Testis (tissue), 3 donors: ENCODE measurements around the gene BCO2. TPM values are rescaled to one million over a fixed set of nuclear protein-coding genes. Genes with fewer than 3 reads are reported as not detected.

Experiments
- DNase-seq: peaks from one replicate; pipeline ENCODE4 v3.0.0-alpha.2; 2019
- H3K27ac ChIP-seq, 2 donors: fragments of 200-600 bp; sonication (generic); one replicate each; pipeline ENCODE4 v1.5.1; 2019
- H3K27me3 ChIP-seq: fragments of 200-600 bp; sonication (generic); one replicate; pipeline ENCODE4 v1.5.1; 2019
- H3K36me3 ChIP-seq: fragments of 200-600 bp; sonication (generic); one replicate; pipeline ENCODE4 v1.5.1; 2017; ENCODE audit warnings: low read depth; ENCODE audit errors: missing control alignments
- H3K4me1 ChIP-seq: fragments of 200-600 bp; sonication (generic); one replicate; pipeline ENCODE4 v1.5.1; 2019
- H3K4me3 ChIP-seq, 2 donors: fragments of 200-600 bp; sonication (generic); one replicate each; pipeline ENCODE4 v1.5.1; 2017 to 2019
- H3K9me3 ChIP-seq: fragments of 200-600 bp; sonication (generic); one replicate; pipeline ENCODE4 v1.5.1; 2017
- POLR2A ChIP-seq: fragments of 450-650 bp; IDR thresholded peaks from one replicate; pipeline ENCODE4 v1.6.1; 2017; ENCODE audit warnings: antibody characterized with exemption, mild to moderate bottlenecking, moderate library complexity
- WGBS, 2 donors: methylation state at CpG; one replicate each; pipeline ENCODE4 v1.1.5; 2018; 5-methylcytosine and 5-hydroxymethylcytosine counted together
- intact Hi-C: fragments of 100-400 bp; cut with DNase I; formaldehyde crosslinking; loops from one replicate; pipeline ENCODE4 v1.15.1; 2023; ENCODE audit warnings: low total_unique reads
- polyA plus RNA-seq: library from polyadenylated mRNA; stranded (reverse); fragments of 350-450 nt; fragmentation: Illumina TruSeq; extraction: RNeasy Lipid Tissue Mini Kit (QIAGEN cat#74804); gene quantifications from one replicate; pipeline ENCODE4 v1.2.3, GENCODE V29; 2014; ENCODE audit warnings: low read depth, low replicate concordance; ENCODE audit not compliant: insufficient read depth
- total RNA-seq, 2 donors: library from RNA; depleted of rRNA; stranded (reverse); fragments of >200 nt; gene quantifications; one replicate each; pipeline ENCODE4 v1.2.3, GENCODE V29; 2016
- TF ChIP-seq, protein P1 (sequence below), 3 experiments: fragments of 450-650 bp in 2 of 3; fragments of 200-600 bp in 1 of 3; sonication (generic) in 1 of 3; IDR thresholded peaks; one replicate each; pipeline ENCODE4 v1.5.1; 2016 to 2019; ENCODE audit warnings: antibody characterized with exemption in 3 of 3, mild to moderate bottlenecking in 2 of 3, moderate library complexity in 1 of 3

Gene BCO2
- total and polyA plus RNA-seq, 3 donors from 2014 or later: 10.2 to 11.0 (median 10.4) TPM

DNA sequence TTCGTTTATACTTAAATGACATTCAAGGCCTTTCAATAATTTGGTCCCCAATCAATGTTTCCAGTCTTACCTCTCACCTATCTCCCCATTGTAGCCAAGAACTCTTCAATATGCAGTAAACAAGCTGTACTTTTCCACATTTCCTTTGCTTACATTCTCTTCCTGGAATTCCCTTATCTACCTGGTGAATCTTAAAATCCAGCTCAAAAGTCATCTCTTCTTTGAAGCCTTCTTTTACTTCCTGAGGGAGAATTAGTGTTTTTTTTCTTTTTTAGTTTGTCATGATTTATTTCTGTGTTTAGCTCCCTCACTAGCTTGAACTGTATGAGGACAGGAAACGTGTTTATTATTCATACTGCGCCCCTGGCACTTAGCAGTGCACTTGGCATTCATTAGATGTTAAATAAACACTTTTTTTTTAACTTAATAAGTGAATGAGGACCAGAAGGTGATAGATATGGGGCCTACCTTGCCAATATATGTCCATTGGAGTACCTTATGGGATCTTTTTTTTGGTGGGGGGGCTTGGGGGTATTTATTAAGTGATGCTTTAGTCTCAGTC lies 46.0 kb downstream of the BCO2 start:
- H3K27ac ChIP-seq: no peak overlapping the region
- no peaks in the 10 kb centered on the region for H3K9me3 ChIP-seq
- H3K36me3 ChIP-seq: no peaks in the 10 kb centered on the region
- 76% methylated on average over 3 of the region's 3 CpGs for WGBS, 2 donors
- TF ChIP-seq, protein P1, sequence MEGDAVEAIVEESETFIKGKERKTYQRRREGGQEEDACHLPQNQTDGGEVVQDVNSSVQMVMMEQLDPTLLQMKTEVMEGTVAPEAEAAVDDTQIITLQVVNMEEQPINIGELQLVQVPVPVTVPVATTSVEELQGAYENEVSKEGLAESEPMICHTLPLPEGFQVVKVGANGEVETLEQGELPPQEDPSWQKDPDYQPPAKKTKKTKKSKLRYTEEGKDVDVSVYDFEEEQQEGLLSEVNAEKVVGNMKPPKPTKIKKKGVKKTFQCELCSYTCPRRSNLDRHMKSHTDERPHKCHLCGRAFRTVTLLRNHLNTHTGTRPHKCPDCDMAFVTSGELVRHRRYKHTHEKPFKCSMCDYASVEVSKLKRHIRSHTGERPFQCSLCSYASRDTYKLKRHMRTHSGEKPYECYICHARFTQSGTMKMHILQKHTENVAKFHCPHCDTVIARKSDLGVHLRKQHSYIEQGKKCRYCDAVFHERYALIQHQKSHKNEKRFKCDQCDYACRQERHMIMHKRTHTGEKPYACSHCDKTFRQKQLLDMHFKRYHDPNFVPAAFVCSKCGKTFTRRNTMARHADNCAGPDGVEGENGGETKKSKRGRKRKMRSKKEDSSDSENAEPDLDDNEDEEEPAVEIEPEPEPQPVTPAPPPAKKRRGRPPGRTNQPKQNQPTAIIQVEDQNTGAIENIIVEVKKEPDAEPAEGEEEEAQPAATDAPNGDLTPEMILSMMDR (IDR thresholded peaks at IDR 0.05): no peak
- no peak for TF ChIP-seq POLR2A
- intact Hi-C loops: loop anchor here (5.0 kb wide), 1 partner anchor 61 kb away; no protein-coding TSS in a partner anchor
- no peak for DNase-seq
- H3K27me3 ChIP-seq: no peaks in the 10 kb centered on the region
- no peak overlapping the region for H3K4me3 ChIP-seq
- H3K4me1 ChIP-seq: no peaks in the 10 kb centered on the region

DNA sequence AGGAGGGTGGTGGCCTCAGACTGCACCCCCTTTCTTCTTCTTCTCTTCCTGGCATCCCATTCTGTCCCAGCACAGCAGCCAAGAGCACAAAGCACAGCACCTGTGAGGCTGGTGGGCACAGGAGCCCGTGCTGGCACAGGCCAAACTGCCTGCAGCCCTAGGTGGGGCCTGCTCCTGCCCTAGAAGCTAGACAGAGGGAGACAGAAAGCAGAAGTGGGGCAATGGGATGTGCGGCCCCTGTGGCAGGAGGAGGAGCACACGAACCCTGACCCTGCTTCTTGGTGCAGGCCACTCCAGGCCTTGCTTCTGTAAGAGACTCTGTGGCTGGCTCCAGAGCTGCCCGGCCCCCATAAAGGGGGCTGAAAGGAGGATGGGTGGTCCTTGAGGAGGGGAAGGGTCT lies 47.0 kb downstream of the BCO2 start:
- no peaks in the 10 kb centered on the region for H3K27me3 ChIP-seq
- TF ChIP-seq, protein P1 (IDR thresholded peaks at IDR 0.05): no peak
- no peak for TF ChIP-seq POLR2A
- H3K27ac ChIP-seq: no peak overlapping the region
- no peaks in the 10 kb centered on the region for H3K9me3 ChIP-seq
- no peaks in the 10 kb centered on the region for H3K36me3 ChIP-seq
- no peak overlapping the region for H3K4me3 ChIP-seq
- DNase-seq: no peak
- intact Hi-C loops: loop anchor here (5.0 kb wide), 1 partner anchor 60 kb away; no protein-coding TSS in a partner anchor
- WGBS, 2 donors: 74% methylated on average over 3 to 4 of the region's 4 CpGs
- H3K4me1 ChIP-seq: peaks cover 3% of the 10 kb centered on the region

DNA sequence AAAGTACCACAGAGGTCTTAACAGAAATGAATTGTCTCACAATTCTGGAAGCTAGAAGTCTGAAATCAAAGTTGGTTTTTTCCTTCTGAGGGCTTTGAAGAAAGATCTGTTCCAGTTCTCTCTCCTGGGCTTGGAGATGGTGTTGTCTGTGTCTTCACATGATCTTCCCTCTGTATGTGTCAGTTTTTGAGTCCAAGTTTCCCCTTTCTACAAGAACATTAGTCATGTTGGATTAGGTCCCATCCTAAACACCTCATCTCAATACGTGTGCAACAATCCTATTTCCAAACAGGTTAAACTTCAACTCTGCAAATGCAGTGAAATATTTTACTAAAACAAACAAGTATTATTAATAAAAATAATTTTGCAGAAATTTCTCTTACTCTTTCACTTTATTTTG lies 47.8 kb downstream of the BCO2 start:
- intact Hi-C loops: loop anchor here (5.0 kb wide), 1 partner anchor 59 kb away; no protein-coding TSS in a partner anchor
- H3K9me3 ChIP-seq: no peaks in the 10 kb centered on the region
- H3K27ac ChIP-seq: no peak overlapping the region
- peaks cover 7% of the 10 kb centered on the region for H3K4me1 ChIP-seq
- no peak for DNase-seq
- H3K27me3 ChIP-seq: no peaks in the 10 kb centered on the region
- H3K4me3 ChIP-seq: no peak overlapping the region
- WGBS, 2 donors: 61 to 62% methylated on average over 1 of the region's 1 CpG
- H3K36me3 ChIP-seq: no peaks in the 10 kb centered on the region
- TF ChIP-seq POLR2A: no peak
- TF ChIP-seq, protein P1 (IDR thresholded peaks at IDR 0.05): no peak

DNA sequence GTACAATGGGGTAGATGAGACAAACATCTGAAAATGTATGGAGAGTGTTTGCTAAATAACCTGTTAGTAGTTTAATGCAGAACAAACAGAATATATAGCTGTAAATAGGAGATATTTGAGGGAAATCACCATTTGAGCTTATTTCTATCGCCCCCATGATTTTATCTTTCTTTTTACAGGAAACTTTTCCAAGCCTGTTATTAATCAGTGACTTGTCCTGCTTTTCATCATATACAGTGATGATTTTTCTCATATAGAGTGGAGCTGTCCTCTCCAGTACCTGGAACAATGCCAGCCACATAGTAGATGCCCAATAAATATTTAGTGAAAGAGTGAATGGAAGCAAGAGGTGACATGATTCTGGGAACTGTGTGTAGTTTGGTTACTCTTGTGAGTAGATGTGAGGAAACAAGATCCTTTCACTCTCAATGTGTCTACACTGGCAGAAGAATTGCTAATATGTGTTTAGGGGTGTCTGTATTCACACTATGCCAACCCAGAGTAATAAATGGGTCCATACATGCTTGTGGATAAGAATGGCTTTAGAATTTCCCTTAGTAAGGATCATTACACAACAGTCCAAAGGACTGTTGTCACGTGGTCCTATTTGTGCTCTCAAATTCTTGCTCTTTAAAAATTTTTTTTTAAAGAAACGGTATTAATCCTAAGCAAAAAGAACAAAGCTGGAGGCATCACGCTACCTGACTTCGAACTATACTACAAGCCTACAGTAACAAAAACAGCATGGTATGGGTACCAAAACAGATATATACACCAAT lies 48.6 kb downstream of the BCO2 start:
- H3K4me1 ChIP-seq: peaks cover 7% of the 10 kb centered on the region
- 93 to 95% methylated on average over 5 of the region's 5 CpGs for WGBS, 2 donors
- no peaks in the 10 kb centered on the region for H3K27me3 ChIP-seq
- no peak overlapping the region for H3K27ac ChIP-seq
- TF ChIP-seq POLR2A: no peak
- TF ChIP-seq, protein P1 (IDR thresholded peaks at IDR 0.05): no peak
- H3K36me3 ChIP-seq: no peaks in the 10 kb centered on the region
- H3K9me3 ChIP-seq: no peaks in the 10 kb centered on the region
- H3K4me3 ChIP-seq: no peak overlapping the region
- intact Hi-C loops: loop anchor here (5.0 kb wide), 1 partner anchor 58 kb away; no protein-coding TSS in a partner anchor
- no peak for DNase-seq
